ENCODE measurements around the gene C17orf50.

Gene C17orf50

DNA sequence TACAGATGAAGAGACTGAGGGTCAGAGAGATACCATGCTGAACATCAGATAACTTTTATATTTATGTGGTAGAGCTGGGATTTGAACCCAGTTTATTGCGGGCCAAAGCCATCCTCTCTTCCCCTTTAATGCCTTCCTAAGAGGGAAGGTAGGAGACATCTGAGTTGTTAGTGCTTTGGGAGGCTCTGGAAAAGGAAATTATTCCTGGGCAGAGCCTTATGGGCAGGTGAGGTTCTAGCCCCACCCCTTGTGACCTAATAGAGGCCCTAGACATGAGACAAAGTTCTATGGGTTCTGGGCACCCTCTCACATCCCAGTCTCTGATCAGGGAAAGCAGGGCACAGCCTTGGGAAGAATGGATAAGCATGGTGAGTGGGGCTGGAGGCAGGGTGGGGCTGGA lies at the start of gene C17orf50:
TSS of gene C17orf50 (plus strand) at position 301 of the 400 bp plus-strand sequence. CDS start at position 356, 55 bp downstream.
- TF ChIP-seq CTCF (IDR thresholded peaks at IDR 0.05; ENCODE audit: extremely low read depth, missing control alignments): no peak
- DNase-seq (ENCODE audit: low spot score): no peak

- no peak for DNase-seq (ENCODE audit: low spot score)
- TF ChIP-seq CTCF (IDR thresholded peaks at IDR 0.05; ENCODE audit: extremely low read depth, missing control alignments): no peak
Measured at GRCh38 chr17:35710950-35711349, 49.7 kb upstream of the C17orf50 start.

DNA sequence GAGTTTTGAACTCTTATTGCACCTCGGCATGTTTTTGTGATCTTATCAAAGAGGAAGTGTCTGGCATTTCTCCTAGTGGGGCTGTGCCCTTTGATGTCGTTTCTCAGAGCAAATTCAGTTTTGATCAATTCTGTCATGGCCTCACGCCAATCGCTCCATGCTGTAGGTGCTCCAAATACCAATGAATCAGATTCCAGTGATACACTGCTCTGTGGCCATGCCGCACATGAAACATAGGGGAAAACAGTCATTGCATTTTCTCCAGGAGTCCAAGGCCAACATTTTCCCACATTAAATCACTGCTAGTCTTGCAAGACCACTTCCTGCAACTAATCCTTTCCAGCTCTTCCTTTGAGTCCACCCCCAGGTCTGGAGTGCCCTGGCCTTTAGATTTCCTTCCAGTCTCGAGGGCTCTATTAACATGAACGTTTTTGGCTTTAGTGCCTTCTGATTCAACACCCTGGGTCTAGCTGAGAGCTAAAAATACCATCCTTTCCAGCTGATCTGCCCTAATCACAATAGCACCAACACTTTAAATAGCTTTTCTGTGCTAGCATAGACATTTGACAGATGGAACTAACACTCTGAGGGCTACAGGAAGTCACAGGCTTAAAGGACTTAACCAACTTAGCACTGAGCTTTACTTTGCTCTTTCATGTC lies 47.5 kb upstream of the C17orf50 start:
- no peak for DNase-seq (ENCODE audit: low spot score)
- TF ChIP-seq CTCF (IDR thresholded peaks at IDR 0.05; ENCODE audit: extremely low read depth, missing control alignments): no peak

GRCh38 chr17:35714988-35715387 lies 45.7 kb upstream of the C17orf50 start:
- no peak for DNase-seq (ENCODE audit: low spot score)
- no peak for TF ChIP-seq CTCF (IDR thresholded peaks at IDR 0.05; ENCODE audit: extremely low read depth, missing control alignments)

DNA sequence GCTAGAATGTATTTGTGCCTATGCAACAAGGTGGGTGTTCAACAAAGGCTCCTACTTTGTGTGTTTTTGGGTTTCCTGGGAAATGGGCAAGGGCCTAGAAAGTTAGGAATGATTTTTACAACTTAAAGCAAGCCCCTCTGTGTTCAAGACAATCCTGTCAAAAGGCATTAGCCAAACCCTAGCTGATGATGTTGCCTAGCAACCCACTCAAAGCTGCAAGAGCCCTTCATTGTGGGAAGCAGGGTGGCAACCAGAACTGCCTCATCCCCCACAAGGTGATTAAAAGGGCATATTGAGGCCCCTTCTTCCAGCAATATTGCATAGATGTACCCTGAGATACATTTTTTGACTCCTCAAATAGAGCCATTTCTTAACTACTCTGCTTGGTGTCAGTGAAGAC lies 45.3 kb upstream of the C17orf50 start:
- no peak for DNase-seq (ENCODE audit: low spot score)
- no peak for TF ChIP-seq CTCF (IDR thresholded peaks at IDR 0.05; ENCODE audit: extremely low read depth, missing control alignments)

DNA sequence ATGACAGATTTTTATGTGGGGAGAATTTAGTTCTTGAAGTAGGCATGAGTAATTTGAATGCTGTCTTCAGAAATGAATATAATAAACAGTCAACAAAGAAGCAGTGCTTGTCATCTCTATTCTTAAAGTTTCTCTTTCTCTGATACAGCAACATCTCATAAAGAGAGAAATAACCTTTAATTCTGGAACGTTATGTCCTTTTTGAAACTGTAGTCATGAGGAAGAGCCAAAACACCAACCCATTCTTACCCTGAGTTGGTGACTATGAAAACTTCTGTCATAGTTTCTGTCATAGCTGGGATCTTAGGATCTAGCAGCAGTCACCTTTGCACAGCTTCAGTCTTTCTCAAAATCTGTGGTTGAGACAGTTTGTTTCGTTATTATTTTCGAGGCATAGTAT lies 44.5 kb upstream of the C17orf50 start:
- no peak for TF ChIP-seq CTCF (IDR thresholded peaks at IDR 0.05; ENCODE audit: extremely low read depth, missing control alignments)
- DNase-seq (ENCODE audit: low spot score): no peak

DNA sequence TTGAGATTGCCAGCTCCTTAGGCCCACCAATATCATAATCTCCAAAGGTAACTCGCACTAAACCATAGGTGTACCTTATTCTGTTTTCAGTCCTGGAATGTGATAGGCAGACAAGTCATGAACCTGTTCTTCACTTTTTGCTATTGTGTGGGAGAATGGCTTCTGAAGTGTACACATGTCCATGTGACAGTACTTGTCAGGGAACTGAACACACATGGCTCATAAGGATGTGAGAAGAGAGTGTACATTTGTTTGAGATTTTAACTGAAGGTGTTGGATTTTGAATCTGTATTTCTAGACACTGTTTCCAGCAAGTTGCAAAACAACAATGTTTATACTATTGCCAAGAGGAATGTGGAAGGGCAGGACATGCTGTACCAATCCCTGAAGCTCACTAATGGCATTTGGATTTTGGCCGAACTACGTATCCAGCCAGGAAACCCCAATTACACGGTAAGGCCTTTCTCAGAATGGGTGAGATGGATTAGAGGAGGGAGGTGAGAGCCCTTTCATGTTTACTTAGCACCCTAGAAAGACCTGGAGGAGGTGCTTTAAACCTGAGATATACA lies 43.7 kb upstream of the C17orf50 start:
- TF ChIP-seq CTCF (IDR thresholded peaks at IDR 0.05; ENCODE audit: extremely low read depth, missing control alignments): no peak
- DNase-seq (ENCODE audit: low spot score): no peak
